HG03469 (cell line): ENCODE measurements around the gene EIF3J.
A peak's percentile ranks its signal among the peaks of the same experiment; 100 is the strongest.
"Not testable (repeated sequence)": the region's sequence is repeated elsewhere in the genome, so short reads cannot be mapped to it uniquely, and the experiment has no call there.

Source experiments
- ATAC-seq: cut with Tn5 transposase; IDR thresholded peaks from one replicate; pipeline ENCODE4 v1.9.1; 2021; ENCODE audit warnings: mild to moderate bottlenecking, moderate library complexity, moderate number of reproducible peaks; ENCODE audit not compliant: unreplicated experiment

EIF3J gene, protein sequence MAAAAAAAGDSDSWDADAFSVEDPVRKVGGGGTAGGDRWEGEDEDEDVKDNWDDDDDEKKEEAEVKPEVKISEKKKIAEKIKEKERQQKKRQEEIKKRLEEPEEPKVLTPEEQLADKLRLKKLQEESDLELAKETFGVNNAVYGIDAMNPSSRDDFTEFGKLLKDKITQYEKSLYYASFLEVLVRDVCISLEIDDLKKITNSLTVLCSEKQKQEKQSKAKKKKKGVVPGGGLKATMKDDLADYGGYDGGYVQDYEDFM

DNA sequence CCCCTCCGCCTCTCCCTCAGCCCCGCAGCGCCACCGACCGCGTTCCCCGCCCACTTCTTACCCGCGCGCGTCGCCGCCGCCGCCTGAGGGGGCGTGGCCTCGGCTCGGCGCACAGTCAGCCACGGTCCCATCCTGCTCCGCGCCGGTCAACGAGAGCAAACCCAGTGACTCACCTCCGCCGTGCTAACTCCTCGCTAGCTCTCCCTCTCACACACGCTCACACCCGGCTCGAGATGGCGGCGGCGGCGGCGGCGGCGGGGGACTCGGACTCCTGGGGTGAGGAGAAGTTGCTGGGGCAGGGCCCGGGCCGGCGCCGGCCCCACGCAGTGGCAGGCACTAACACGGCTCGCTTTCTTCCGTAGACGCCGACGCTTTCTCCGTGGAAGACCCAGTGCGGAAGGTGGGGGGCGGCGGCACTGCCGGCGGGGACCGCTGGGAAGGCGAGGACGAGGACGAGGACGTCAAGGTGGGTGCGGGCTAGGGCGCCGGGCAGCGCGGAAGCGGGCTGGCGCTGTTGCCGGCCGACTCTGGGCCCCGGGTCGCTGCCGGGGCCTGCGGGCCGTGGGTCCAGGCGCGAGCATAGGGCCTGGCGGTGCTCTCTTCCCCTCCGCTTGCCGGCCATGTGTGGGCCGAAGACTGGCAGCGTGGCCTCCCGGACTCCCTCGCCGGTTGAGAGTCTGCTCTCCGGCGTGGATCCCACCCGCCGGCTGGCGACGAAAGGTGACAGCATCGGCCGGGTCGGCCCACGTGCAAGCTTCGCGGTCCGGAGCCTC, at the start of gene EIF3J:
TSS of gene EIF3J (plus strand) at position 186 of the 773 bp plus-strand sequence. CDS start at position 234, 48 bp downstream.
- ATAC-seq: peak; percentile 66

DNA sequence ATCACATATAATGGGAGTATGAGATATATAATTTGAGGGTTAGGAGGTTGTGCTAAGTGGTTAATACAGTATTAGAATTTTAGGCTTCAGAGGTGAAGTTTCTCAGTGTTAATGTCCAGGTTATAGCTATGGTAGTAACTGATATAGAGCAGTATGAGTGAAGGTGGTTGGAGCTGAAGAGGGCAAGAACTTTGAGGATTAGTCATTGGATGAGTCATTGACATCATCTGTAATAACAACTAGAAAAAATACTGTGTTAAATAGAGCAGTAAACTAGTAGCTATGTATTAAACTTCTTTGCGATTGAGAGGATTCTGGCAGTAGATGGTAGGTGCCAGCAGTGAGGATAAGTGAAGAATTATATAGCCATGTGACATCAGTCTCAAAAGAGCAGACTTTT, 47.5 kb upstream of the EIF3J start:
- no peak for ATAC-seq

DNA sequence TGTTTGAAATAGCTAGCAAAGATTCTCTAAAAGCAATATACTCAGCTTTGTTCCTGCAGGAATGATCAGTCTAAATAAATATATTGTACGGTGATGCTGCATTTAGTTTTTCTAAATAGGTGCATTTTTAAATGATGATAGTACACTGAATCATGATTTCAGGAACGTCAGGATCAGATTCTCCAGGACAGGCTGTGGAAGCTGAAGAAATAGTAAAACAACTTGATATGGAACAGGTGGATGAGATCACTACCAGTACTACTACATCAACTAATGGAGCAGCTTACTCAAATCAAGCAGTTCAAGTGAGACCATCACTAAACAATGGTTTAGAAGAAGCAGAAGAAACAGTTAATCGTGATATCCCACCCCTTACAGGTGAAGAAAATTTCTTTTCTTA, 46.3 kb upstream of the EIF3J start:
- ATAC-seq: no peak

DNA sequence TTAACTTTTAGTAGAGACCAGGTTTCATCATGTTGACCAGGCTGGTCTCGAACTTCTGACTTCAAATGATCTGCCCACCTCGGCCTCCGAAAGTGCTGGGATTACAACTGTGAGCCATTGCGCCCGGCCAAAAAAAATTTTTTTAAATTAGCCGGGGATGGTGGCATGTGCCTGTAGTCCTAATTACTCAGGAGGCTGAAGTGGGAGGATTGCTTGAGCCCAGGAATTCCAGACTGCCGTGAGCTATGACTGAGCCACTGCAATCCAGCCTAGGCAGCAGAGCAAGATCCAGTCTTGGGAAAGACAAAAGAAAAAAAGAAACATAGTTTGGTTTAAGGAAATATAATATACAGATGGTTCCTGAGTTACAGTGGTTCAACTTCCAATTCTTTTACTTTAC, 44.9 kb upstream of the EIF3J start:
- no peak for ATAC-seq

DNA sequence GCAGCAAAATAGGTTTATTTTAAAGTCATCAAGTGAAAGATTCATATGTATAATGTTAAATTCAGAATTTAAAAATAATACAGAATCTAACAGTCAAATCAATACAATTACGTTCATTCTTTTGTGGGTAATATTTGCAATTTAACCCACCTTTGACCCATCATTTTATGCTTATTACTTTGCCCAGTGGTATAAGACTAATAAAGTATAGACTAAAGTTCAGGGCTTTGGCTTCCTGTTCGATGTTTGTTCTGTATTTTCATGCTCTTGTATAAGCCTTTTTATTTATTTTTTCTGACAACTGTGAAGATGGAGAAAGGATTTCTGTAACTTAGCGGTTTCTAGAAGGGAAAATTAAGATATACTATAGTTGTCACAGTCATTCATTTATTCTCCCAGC, 44.3 kb upstream of the EIF3J start:
- no peak for ATAC-seq

DNA sequence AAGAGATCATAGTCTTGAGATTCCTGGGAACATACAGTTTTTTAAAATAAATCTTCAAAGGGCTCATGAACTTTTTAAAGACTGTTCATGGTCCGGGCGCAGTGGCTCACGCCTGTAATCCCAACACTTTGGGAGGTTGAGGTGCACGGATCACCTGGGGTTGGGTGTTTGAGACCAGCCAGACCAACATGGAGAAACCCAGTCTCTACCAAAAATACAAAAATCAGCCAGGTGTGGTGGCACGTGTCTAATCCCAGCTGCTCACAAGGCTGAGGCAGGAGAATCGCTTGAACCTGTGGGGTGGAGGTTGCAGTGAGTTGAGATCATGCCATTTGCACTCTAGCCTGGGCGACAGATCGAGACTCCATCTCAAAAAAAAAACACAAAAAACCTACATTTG, 41.4 kb upstream of the EIF3J start:
- no peak for ATAC-seq

DNA sequence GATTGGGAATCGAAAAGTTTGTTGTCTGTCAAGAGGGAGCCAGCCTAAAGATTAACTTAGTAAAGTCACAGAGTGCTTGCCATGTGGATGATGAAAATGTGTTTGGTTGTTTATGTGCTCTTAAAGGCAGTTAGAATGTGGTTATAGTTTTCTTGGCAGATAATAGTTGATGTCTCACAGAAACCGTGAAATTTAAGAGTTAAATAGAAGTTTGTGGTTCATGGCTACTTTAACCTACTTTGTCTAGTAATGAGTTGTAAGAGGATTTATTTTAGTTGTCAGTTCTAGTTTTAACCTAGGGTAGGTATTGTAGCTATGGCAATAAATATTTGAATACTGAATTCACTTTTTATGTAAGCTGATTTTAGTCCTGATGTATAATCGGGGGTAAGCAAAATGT, 36.4 kb upstream of the EIF3J start:
- no peak for ATAC-seq

DNA sequence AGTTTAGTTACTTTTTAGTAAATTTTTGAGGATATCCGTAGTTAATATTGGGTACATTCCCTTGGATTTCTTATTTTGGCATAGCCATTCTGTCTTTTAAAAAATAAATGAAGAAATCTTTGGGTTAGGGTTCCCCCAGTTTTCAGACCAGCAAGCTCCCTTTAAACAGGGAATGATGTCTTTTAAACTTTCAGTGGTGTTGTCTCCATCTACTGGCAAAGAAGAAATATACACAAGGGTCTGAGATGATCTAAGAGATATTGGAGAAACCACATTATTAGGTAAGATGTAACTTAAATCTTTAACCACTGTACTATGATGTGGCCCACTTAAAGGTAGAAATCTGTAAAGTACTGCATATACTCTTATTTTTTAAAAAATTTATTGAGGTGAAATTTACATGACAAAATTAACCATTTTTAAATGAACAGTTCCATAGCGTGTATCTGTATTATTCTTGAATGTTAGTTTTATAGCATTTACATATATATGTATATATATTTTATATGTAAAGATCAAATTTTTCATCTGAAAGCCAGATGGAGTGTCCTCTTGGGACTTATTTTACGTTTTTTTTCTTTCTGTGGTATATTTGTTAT, 35.1 kb upstream of the EIF3J start:
- no peak for ATAC-seq

DNA sequence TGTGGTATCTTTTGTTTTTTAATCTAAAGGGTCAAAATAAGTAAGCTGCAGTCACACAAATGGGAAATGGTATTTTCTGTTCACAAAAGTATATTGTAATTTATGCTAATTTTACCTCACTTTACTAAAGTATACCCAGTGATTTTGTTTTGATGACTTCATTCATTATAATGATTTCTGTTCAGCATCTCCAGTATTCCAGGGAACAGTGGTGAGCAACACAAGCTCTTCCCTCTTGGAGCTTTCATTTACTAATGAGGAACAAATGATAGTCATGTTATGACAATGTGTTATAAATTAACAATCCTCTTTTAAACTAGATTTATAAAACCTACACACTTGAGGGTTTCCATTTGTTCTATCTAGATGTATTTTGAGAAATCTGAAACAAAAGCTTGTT, 20.5 kb upstream of the EIF3J start:
- ATAC-seq: no peak

DNA sequence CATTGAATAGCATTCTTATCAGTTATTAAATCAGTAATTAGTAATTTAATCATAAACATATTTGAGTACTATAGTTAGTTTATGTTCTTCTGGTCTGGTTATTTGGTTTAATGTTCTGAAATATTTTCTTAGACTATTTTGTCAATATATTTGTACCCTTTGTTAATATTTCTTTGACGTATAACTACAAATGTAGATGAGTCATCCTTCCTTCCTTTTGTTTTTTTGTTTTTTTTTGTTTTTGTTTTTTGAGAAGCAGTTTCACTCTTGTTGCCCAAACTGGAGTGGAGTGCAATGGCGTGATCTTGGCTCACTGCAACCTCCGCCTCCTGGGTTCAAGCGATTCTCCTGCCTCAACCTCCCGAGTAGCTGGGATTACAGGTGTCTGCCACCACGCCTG, 17.4 kb upstream of the EIF3J start:
- no peak for ATAC-seq

DNA sequence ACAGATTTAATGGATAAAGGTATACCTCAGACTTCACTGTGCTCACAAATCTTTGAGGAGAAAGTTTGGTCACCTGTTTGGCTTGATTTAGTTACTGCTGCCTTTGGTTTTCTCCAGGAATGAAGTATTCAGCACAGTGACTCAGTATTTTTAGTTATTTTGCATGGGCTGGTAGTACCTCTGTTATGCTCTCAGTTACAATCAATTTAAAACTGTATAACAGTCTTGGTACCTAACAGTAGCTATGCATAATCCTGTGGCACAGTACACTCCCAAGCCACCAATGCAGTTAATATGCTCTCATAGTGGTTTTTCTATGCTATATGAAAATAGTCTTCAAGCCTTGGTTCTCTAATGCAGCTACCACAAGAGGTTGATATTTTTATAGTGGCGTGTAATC, 11.9 kb upstream of the EIF3J start:
- ATAC-seq: no peak

DNA sequence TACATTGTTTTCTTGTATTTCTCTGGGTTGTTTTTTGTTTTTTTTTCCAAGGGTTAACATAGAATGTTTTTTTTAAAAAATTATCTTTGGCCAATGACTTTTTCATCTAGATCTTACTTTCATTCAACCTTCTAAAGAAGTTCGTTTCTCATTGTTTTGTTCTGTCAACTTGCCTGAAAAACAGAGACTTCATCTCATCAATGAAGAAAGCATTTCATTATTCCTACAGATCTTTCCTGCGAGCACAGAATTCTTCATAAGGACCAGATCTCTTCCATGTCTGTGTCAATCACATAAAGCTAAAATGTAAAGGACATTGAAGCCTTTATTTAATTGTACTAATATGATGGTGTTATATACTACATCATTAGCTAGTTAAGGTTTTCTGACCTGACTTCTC, 9.7 kb upstream of the EIF3J start:
- no peak for ATAC-seq

DNA sequence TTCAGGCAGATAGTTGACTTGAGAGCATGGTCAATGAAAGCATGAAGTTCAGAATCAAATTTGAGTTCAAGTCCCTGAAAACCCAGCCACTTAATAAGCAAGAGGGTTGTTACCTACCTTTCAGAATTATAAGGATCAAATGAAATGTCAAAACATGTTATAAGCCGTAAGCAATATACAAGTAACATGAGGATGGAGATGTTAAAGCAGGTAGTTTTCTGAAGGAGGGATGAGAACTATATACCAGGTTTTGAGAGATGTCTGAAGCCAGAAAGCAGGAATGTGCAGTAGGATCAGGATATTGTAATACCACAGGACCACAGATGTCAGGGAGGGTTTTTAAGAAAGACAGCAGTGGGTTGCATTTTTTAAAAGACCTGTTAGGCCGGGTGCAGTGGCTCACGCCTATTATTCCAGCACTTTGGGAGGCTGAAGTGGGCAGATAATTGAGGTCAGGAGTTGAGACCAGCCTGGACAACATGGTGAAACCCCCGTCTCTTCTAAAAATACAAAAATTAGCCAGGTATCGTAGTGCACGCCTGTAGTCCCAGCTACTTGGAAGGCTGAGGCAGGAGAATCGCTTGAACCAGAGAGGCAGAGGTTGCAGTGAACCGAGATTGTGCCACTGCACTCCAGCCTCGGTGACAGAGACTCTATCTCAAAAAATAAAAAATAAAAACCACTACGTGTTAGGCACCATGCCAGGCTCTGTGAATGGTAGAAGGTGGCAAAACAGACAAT, 6.9 kb upstream of the EIF3J start:
- ATAC-seq: no peak

DNA sequence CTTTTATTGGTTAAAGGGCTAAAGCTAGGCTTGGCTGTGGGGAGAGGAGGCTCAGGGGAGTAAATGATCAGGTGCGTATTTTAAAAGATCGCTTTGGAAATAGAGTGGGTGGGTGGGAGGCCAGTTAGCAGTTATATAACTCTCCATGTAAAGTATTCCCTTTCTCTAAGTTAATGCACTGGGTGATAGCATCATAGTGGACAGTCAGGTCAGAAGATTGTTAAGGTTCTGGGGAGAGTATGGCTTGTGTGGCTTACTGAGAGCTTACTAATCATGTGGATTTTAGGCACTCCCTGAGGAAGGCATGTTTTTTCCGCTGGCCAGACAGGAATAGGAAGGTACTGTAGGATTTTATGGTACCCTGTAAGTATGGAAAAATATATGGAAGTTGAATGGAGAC, 6.3 kb upstream of the EIF3J start:
- no peak for ATAC-seq

DNA sequence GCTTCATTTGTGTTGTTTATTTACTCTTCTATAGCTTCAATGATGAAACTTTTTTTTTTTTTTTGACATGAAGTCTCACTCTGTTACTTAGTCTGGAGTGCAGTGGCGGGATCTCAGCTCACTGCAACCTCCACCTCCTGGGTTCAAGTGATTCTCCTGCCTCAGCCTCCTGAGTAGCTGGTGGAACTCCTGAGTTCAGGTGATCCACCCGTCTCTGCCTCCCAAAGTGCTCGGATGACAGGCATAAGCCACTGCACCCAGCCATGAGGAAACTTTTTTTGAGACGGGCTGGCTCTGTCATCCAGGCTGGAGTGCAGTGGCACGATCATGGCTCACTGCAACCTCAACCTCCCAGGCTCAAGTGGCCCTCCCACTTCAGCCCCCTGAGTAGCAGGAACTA, 4.7 kb upstream of the EIF3J start:
- ATAC-seq: not testable (repeated sequence)

DNA sequence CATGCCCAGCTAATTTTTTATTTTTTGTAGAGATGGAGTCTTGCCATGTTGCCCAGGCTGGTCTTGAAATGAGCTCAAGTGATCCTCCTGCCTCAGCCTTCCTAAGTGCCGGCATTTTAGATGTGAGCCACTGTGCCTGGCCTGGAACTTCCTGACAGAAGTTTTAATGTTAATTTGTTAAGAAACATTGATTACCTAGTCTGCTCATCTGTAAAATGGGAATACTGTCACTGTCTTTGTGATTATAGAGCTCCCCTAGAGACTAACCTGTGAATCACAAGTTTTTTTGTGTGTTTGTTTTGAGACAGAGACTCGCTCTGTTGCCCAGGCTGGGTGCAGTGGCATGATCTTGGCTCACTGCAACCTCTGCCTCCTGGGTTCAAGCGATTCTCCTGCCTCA, 4.3 kb upstream of the EIF3J start:
- ATAC-seq: no peak

DNA sequence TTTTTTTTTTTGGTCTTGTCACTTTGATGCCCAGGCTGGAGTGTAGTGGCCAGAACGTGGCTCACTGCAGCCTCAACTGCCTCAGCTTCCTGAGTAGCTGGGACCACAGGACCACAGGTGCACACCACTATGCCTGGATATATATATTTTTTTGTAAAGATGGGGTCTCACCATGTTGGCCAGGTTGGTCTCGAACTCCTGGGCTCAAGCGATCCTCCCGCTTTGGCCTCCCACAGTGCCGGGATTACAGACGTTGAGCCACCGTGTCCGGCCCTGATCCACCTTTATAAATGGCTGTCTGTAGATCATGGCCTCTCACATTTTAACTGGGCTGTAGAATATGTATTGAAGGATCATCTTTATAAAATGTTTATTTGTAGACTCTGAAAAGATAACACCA, 1.9 kb upstream of the EIF3J start:
- no peak for ATAC-seq

DNA sequence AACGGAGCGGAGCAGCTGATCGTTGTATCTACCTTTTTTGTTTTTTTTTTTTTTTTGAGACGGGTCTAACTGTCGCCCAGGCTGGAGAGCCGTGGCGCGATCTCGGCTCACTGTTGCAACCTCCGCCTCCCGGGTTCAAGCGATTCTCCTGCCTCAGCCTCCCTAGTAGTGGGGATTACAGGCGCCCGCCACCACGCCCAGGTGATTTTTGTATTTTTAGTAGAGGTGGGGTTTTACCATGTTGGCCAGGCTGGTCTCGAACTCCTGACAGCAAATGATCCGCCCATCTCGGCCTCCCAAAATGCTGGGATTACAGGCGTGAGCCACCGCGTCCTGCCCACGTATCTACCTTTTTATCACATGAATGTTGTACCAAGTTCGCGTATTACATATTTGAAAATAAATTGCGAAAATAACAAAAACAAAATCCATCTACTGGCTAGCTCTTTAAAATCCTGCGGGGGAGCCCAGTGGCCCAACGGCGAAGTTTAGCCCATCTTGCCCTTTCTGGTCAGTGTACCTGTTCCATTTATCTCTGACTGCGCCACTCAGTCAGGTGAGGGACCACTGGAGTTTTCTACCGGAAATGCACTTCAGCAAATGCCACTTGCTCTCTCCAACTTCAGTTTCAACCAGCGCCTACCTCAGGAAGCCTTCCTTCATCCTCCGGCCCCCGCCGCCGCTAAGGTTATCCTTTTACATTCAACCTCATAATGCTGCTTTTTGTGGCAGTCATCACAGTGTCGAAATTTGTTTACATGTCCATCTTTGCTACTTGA, 1.2 kb upstream of the EIF3J start:
- peak; percentile 3 for ATAC-seq

DNA sequence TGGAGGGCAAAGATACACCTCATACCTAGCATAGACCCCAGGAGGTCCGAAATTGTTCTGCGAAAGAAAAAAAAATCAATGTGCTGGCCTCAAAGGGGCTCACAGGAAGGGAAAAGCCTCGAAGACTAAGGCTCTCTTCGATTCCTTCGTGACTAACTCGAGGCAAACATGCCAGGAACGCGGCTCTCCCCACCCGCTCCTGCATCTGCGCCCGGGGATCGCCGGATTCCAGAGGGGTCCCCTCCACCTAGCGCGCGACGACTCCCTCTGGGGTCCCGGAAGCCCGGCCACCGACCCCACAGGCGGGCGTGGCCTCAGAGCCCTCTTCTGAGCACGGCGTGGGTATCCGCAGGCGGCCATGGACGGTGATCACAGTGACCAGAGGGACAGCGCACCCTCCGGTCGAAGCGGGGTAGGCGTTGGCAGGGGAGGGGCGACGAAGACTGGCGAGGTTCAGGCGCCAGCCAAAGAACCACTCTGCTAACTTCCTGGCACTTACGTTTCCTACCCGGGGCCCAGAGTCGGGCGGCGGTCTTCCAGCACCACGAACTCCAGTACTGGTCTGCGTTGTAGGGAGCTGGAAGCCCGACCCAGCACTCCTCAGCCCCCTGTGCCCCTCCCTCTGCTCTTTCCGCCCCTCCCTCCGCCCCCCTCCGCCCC, 515 bp upstream of the EIF3J start:
- ATAC-seq: peak; percentile 33

DNA sequence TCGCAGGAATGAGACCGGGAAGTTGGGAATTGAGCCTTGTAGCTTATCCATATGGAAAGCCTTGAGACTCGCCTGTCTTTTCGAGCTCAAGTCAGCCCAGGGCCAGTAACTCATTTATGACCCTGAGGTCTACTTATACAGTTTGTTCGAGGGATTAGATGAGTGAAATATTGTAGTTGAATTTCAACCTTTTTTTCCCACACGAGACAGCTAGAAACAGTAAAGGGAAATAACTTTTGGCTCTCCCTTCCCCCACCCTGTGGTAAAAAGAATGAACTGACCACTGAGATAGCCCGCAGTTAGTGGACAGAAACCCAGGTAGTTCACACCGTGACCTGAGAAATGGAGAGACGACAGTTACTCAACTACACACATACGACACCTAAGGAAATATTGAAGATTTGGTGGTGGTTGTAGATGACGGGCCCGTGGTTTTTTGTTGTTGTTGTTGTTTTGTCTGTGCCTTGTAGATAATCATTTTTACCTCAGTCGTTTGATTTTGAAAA, 841 bp downstream of the EIF3J start:
- ATAC-seq: no peak
